NB4 (cell line): ENCODE results near the gene ICOS.

Experiments
- DNase-seq: peaks from one replicate; pipeline ENCODE4 v3.0.0; 2010; ENCODE audit warnings: low read depth
- H3K4me3 ChIP-seq: one replicate; pipeline ENCODE4 v1.5.1; 2011; ENCODE audit warnings: mild to moderate bottlenecking, low read depth, low read length, moderate library complexity
- MYC ChIP-seq: IDR thresholded peaks from 2 replicates; pipeline ENCODE4 v1.6.1; 2011; ENCODE audit warnings: low read depth, low read length
- POLR2A ChIP-seq: IDR thresholded peaks from 2 replicates; pipeline ENCODE4 v1.6.1; 2011; ENCODE audit warnings: mild to moderate bottlenecking; ENCODE audit not compliant: insufficient read length; ENCODE audit errors: extremely low read depth
- TF ChIP-seq, protein P1 (sequence below): IDR thresholded peaks from one replicate; pipeline ENCODE4 v1.5.1; 2012; ENCODE audit warnings: low read depth, low read length
- TF ChIP-seq, protein P2 (sequence below): IDR thresholded peaks from 2 replicates; pipeline ENCODE4 v1.6.1; 2011; ENCODE audit warnings: low read depth, low read length

Gene ICOS

DNA sequence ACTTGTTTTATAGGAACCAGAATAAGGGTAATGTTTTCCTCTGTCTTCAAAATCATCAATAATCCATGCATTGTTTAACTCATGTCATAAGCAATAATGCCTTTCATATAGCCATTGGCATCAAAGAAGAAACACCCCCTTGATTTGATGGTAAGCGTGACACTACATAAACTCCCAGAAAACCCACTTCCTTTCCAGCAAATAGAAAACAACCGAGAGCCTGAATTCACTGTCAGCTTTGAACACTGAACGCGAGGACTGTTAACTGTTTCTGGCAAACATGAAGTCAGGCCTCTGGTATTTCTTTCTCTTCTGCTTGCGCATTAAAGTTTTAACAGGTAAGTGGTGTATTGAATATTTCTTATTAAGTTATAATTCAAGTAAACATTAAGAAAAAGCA is at the start of gene ICOS:
ICOS (plus strand) TSS at position 229 of the 400 bp plus-strand sequence; CDS start at position 281, 52 bp downstream.
- TF ChIP-seq POLR2A (no peak), MYC (no peak)
- TF ChIP-seq, protein P1, sequence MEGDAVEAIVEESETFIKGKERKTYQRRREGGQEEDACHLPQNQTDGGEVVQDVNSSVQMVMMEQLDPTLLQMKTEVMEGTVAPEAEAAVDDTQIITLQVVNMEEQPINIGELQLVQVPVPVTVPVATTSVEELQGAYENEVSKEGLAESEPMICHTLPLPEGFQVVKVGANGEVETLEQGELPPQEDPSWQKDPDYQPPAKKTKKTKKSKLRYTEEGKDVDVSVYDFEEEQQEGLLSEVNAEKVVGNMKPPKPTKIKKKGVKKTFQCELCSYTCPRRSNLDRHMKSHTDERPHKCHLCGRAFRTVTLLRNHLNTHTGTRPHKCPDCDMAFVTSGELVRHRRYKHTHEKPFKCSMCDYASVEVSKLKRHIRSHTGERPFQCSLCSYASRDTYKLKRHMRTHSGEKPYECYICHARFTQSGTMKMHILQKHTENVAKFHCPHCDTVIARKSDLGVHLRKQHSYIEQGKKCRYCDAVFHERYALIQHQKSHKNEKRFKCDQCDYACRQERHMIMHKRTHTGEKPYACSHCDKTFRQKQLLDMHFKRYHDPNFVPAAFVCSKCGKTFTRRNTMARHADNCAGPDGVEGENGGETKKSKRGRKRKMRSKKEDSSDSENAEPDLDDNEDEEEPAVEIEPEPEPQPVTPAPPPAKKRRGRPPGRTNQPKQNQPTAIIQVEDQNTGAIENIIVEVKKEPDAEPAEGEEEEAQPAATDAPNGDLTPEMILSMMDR: no peak
- TF ChIP-seq, protein P2, sequence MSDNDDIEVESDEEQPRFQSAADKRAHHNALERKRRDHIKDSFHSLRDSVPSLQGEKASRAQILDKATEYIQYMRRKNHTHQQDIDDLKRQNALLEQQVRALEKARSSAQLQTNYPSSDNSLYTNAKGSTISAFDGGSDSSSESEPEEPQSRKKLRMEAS: no peak
- no peak within 1 kb of the TSS for H3K4me3 ChIP-seq
- DNase-seq: no peak

DNA sequence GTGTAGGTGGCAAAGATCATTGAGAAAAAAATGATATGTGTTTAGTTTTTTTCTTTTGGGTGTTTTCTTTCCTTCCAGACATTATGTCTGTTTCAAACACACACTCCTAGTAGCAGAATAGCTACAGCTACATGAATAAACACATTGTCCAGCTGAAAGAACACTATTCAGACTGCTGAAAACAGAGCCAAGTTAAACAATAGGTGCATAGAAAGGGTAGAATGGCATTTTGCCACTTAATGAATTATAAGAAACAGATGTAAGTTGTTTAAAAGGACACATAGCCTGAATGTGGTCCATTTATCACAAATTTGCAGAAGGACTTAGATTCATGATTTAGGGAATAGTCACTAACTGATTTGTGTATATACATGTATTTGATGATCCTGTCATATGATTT is 48.9 kb upstream of the ICOS start:
- H3K4me3 ChIP-seq: no peak overlapping the region
- TF ChIP-seq, protein P2: no peak
- TF ChIP-seq POLR2A: no peak
- TF ChIP-seq, protein P1: no peak
- TF ChIP-seq MYC: no peak
- DNase-seq: no peak

DNA sequence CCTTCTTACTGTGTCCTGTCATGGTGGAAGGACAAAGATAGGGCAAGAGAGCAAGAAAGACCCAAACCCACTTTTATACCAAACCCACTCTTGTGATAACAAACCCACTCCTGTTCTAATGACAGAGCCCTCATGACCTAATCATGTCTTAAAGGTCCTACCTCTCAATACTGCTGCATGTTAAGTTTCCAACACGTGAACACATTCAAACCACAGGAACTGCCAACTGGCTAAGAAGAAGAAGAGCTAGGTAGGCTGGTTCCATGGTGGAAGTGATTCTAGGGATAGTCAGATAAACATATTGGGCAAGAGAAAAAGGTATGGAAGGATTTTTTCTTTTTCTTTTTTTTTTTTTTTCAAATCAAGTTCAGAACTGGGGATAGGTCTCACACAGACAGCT is 47.0 kb upstream of the ICOS start:
- TF ChIP-seq POLR2A (no peak), MYC (no peak)
- TF ChIP-seq, protein P1: no peak
- TF ChIP-seq, protein P2: no peak
- no peak overlapping the region for H3K4me3 ChIP-seq

GRCh38 chr2:203889944-203890343 is 46.6 kb upstream of the ICOS start:
- DNase-seq: no peak
- TF ChIP-seq MYC (no peak), POLR2A (no peak)
- TF ChIP-seq, protein P2: no peak
- TF ChIP-seq, protein P1: no peak
- H3K4me3 ChIP-seq: no peak overlapping the region

More for the DNA sequence above, 47.0 kb upstream of the ICOS start:
- no peak for DNase-seq

DNA sequence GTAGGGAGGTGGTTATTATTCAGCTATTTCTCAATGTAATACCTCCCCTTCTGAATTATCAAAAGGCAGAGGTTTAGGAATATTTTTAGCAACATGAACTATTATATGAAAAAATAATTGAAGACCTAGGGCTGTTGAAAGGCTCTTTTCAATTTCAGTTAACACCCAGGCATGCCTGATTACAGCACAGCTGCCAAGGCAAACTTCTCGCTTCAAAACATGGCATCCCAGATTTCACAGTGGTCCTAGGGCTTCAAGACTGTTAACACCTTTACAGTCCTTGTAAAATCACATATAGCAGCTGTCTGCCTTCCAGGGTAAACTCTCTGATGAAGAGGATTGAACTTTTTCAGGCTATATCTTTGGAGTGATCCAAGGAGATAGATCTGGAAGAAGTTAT is 45.8 kb upstream of the ICOS start:
- no peak for DNase-seq
- H3K4me3 ChIP-seq: no peak overlapping the region
- TF ChIP-seq POLR2A: no peak
- TF ChIP-seq, protein P1: no peak
- TF ChIP-seq, protein P2: no peak
- TF ChIP-seq MYC: no peak
